GM04504 (cell line): ENCODE results near the gene EYA4.

Source experiments
- DNase-seq: peaks from one replicate; pipeline ENCODE4 v3.0.0-alpha.2; 2012; ENCODE audit warnings: low read depth

Gene EYA4

DNA sequence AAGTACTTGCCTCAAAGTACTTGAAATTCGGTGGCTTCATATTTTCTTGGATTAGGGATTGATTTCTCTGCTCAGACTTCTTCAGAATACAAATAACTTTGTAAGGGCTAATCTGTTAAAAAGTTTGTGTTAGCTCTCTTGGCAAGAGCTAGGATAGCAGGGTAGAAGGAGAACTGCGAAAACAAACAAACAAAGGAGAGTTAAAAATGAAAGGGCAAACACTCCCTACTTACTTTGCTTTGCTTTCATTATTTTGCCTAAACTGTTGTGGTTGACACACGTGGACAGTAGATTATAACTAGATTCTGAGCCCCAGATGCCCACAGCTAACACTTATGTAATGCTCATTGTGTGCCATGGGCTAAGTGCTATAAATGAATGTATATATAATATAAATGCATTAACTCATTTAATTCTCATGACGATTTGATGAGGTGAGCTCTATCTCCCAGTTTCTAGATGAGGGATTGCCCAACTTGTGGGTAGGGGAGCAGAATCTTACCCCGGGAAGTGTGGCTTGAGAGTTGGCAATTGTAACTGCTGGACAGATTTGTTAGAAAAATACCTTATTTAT, 48.7 kb downstream of the EYA4 start:
- DNase-seq: no peak

DNA sequence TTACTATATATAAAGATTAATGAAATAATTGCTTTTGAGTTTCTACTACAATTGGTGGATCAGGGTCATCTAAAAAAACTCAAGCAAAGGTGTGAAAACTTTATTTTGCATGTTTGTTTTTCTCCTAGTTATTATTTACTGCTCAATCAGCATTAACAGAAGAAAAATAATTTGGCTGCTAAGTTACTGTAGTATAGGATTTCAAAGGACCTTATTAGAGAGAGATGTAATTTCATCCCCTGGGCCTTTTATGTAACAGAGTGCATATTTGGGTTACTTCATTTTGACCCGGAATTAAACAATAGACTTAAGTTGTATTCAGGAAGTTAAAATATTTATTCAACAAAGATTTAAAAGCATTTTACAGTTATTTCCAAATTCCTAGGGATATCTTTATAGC, 49.8 kb downstream of the EYA4 start:
- no peak for DNase-seq

DNA sequence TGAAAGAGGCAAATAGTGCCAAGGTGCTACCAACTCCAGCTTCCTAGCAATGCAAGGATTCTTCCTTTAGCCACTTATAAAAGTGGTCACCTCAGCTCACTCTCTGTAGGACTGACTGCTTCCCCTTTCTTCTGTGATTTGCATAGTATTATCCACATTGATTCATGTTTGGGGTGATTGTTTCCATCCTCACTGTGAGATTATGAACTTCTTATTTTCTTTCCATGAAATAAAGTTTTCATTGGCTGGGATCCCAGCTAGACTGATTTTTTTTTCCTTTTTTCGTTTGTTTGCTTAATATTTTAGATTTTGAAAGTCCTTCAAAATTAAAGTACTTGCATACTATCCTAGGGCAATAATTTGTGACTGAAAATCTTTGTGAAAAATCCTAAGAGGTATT, 50.5 kb downstream of the EYA4 start:
- no peak for DNase-seq

DNA sequence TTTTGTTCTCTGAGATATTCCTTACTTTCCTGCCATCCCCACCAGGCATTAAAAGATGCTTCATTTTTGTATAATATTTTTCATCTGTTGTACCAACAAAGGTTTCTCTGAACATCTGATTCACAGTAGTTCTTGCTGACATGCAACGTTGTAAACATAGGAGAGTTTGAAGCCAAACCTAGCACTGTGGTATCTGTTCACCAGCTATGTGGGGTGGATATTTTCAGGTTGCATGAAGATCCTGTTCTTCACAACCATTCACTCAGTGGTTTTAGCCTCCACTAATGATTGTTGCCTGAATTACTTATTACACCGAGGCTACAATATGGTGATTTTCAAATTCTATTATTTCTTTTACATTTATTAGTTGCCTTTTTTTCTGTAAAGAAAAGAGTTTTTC, 56.5 kb downstream of the EYA4 start:
- no peak for DNase-seq

DNA sequence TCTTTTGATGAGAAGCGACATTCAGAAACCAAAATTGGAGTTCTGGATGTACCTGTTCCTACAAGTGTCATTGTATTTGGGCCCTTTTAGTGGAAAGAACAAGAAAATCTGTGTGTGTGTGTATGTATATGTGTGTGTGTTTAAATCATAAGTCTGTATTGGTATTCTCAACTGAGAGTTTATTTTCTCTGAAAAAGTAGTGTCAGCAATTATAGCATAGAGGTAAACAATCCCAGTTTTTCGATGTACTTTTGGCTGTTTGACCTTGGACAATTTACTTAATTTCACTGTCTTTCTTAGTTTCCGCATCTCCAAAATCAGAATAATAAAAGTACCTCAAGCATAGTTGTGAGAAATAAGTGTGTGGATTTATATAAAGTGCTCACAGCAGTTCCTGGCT, 57.2 kb downstream of the EYA4 start:
- no peak for DNase-seq

DNA sequence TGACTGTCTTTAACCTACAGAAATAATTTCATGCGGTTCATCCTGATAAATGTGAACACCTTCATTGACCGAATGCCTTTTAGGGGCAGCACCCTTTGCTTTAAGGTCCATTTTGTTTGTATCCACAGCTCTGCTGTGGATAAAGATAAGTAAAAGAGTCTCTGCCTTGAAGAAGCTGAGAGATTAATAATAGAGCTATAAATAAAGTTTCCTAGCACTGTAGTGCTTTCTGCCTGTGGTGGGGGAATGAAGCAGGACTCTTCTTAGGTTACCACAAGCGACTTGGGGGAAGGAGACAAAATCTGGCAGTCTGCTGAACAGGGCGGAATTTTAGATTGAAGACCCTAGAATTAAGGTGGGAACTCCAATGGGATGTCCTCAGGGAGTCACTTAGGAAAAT, 57.6 kb downstream of the EYA4 start:
- no peak for DNase-seq

DNA sequence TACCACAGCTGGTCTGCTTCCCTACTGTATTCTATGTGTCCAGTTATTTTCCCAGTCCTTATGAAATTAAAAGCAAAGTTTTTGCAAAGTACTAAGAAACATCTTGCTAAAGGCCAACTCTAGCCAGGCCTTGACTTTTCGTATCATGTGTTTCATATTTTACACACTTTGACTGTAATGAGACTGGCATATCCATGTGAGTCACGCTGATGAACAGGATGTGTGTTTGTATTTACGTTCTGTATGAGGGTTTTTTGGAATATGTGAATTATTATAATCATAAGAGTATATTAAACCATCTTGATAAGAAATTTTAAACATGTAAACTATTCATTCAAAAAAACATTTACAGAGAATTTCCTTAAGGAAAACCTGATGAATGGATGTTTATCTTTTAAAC, 59.7 kb downstream of the EYA4 start:
- DNase-seq: no peak

DNA sequence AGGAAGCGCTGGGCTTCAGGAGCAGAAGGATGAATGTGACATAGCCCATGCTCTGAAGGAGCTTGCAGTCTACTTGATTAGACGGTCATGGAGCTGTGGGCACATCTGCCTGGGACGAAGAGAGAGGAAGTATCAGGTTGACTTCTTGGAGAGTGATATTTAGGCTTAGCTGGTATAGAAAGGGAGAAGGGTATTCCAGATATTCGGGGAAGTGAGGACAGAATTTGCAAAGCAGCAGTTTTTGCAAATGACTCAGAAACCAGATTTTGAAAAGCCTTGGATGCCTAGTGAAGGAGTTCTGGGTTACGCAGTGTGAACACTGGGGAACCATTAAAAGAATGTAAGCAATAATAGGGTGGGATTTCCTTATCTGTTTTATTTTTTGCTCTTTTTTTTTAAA, 60.7 kb downstream of the EYA4 start:
- no peak for DNase-seq

DNA sequence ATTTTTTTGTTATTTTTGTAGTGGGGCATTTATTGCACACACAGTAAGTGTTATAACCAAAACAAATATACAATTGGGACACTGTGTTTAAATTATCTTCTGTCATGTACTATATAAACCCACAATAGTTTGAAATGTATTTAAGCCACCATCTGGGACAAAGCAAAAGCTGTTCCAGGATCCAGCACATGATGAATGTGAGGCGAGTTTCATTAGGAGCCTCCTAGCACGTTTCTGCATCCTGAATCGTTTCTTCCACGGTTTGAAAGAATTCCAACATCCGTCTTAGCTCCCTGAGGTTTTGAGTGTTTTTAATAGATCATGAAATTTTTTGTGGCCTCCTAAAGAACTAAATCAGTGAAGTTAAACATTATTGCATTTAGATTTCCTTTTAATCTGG, 65.8 kb downstream of the EYA4 start:
- DNase-seq: no peak

DNA sequence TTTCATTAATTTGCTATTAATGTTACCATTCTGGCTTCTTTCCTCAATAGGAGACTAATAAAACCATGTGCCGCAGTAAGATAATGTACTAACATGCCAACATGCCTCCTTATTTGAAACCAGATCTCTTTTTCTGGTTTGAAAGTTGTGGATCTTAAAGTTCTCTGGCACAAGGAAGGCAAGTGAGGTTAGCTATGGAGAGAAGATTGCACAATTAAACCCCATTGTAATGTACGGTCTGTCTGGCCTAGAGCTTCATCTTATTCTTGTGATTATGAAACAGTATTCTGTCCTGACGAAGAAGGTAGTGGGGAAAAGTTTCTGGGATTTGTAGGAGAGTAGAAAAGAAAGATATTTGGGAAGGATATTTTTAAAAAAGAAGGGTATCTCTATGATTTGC, 68.4 kb downstream of the EYA4 start:
- DNase-seq: no peak

DNA sequence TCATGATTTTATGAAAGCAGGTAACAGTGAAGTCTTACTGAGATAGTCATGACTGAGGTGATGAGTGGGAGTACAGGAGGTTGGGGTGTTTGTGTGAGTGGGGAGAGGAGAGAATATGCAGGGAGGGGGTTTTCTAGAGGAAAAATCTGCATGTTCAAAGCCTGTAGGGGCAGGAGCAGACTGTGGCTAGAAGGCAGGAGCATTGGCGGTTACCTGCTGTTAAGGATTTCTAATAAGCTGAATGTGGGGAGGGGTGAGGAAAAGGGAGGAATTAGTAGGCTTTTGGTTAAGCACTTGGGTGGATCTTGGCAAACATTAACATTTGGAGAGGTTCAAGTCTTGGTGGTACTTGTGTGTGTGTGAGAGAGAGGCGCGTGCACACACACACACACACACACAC, 70.8 kb downstream of the EYA4 start:
- no peak for DNase-seq

DNA sequence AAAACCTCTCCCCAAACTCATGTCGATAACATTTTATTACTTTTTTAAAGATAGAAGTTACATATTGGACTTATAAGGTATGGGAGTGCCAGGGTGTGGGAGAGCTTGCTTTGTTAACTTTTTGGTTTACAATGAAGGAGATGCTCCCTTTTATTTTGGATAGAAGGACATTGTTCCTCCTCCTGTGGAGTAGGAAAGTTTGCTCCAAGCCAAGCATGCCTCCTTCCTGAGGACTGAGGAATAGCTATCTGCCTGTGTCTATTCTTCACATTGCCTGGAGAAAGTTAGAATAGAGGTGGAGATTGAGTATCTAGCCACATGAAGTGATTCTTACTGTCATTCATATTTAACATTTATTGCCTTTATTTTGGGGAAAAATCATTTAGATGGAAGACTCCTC, 71.9 kb downstream of the EYA4 start:
- DNase-seq: no peak

DNA sequence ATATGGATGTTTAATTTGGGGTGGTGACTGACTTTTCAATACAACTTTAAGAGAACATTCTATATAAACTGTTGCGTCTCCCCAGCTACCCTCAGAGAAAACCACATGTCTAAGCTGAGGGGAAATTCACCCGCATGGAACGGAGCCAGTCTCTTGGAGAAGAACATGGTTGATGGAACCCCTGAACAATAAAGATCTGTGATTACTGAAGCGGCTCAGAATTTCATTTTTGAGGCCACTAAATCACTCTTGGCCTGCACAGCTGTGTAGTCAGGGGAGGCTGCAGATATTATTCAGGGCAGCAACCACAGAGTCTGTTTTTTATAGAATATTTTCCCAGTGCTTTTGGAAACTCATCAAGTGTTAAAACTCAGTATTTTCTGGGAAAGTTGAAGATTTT, 73.8 kb downstream of the EYA4 start:
- no peak for DNase-seq

DNA sequence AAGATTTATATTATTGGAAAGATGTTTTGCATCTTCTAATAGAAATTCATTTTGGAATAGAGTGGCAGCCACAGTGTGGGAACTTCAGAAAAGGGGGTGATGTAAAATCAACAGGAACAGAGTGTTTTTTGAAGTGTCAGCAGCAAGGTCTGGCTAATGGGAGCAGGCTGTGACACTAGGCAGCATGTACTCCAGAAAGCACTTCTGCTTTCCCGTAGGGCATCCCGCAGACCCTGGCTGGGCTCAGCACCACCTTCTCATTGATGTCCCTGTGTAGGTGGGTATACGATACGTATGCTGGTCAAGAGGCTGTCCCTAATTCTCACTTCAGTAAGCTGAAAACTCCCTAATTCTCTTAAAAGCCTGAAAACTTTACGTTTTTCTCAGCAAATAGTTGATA, 74.7 kb downstream of the EYA4 start:
- DNase-seq: no peak

DNA sequence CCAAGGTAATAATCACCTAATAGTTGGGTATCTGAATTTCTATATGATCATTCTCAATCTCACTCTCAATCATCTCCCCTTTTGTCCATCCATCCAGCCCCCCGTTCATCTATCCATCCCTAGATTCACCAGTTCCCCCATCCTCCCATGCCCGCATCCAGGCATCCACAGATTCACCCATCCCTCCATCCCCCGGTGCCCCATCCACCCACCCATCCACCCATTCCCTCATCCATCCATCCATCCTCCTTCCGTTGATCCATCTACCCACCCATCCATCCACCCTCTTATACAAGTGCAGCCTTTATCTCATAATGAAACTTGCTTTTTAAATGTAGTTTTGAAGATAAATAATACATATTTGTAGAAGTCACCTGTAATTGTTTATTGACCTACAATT, 76.5 kb downstream of the EYA4 start:
- DNase-seq: no peak

DNA sequence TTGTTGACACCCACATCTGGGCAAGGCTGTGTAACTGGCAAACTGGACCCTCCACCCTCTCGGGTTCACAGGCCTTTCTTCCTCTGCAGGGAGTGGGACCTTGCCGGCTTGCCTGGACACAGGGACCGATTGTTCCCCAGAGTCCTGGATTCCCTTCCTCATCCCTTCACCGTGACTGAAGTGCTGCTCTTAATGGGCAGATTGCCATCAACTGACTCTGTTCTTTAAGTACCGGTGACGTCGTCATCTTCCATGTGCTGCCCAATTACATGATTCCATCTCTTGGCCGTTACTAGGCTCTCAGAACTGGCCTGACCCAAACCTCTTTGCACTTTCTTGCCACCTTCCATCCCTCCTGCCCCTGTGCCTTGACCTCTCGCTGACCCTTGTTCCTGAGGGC, 85.4 kb downstream of the EYA4 start:
- DNase-seq: no peak

DNA sequence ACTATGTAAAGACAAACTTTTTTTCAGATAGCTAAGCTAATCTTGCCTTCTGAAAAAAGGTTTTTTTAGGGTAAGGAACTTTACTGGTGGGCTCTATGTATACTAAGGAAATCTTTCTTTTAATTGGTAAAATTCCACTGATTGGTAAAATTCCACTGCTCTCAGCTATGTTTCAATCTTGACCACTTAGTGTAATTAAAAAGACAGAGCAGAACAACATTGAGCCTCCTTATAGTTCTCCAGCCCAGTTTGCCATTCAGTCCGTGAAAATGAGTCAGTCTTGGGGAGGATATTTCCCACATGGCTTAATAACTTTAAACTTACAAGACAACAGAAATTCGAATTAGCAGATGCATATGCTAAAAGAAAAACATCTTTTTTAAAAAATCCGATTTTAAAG, 92.7 kb downstream of the EYA4 start:
- no peak for DNase-seq

DNA sequence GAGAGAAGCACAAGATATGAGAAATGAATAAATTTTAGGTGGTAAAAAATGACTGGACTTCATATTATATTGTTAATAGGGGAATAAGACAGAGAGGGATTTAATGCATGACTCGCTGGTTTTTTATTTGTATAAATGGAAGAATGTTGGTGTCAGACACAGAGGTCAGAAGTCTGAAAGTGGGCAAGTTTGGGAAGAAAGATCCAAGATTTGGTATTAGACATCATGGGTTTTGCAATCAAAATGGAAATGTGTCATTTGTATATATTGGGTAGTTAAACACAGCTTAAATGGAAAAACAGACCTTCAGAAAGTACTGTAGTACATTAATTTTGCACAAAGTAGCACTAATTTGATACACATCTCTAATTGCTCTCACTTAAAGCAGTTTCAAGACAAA, 96.2 kb downstream of the EYA4 start:
- no peak for DNase-seq

DNA sequence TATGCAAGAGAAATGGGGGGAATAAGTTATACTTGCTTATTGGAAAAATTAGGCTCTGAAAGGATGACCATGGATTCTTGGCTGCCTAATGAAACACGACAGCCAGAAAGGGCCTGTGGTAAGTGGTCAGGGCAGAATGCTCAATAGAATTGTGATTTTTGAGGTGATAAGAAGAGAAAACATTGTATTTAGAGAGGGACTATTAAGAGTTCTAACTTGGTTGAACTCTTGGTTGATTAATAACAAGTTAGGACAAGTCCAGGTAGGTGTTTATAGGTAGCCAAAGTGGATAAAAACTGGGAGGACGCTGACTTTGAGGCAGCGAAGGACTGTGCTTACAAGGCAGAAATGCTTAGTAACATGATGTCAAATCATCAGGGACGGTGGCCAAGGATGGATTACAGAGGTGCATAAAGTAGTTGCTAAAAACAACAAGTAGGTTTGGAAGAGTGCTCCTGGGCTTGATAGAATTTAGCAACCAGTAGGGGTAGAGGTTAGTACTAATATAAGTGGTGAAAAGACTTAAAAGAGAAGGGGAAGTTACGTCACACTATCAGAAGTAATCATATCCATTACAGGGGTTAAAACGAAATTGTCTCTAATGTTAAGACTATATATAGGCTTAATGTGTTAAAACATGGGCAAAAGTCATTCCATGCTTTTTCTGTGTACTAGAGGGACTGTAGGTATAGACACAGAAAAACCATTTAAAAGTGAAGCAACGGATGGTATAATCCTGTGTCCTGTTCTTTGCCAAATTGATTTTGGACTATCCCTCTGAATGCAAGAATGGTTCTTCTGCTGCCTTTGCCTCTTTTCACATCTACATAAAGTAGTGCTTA, 98.6 kb downstream of the EYA4 start:
- no peak for DNase-seq

DNA sequence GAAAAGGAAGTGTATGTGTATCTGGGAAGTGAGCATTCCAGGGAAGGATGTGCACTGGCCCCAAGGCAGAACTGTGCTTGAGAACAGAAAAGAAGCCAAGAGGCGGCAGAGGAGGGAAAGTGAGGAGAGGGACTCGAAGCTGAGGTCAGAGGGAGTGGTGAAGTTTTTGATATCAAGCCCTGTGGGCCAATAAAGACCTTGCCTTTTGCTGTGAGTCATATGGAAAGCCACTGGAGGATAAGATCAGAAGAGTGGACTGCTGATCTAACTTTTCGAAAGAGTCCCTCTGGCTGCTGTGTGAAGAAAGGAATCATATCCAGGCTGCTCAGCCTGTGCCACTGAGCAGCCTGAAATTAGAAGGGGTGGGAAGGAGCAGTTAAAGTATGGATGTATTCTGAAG, 99.4 kb downstream of the EYA4 start:
- no peak for DNase-seq

DNA sequence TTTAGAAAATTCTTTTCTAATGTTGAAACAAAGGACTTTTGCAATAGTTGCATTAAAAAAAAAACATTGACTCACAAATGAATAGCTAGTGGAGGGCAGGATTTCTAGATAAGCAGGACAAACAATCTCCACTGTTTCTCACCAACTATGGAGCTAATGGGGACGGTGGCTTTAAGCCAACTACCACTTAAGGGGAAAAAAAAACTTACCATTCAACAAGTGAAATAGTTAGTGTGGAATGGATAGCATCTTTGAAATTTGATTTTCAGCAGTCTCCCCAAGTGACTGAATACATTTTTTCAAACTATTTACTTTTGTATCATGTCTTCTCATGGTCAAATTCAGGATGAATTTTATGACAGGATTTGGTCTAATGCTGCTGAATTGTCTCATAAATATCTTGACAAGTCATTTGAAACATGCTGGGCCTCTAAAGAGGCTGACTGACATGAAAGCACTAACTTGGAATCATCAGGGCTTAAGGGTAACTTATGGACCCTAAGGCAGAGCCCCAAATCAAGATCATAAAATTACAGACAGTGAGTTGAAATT, 100.5 kb downstream of the EYA4 start:
- no peak for DNase-seq

DNA sequence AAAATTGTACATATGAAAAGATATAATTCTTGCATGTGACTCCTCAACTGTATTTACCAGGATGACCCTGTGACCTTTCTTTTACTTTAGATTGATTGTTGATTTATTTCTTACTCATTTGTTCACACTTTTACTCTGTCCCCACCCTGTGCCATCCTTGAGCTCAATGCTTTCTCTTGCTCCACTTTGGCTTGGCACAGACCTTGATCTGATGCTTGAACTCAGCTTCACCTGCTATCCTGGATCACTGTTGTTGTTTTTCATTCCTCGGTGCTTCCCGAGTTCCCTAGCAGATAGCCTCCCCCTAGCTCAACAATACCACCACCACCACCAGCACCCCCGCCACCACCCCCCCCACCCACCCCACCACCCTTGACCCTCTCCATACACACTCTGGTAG, 102.1 kb downstream of the EYA4 start:
- no peak for DNase-seq

DNA sequence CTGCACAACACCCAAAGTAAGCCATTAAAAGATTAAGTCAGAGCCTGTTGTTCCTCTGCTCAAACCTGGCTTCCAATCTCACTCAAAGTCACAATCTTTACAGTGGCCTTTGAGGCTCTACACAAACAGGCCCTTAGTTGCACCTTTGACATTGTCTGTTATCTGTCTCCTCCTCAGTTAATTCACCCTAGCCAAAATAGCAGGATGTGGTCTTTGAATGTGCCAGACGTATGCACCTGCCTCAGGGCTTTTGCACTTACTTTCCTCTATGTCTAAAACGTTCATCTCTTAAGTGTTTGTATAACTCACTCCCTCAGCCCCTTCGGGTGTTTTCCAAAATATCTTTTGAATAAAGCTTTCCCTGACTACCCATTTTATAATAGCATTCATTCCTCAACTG, 107.7 kb downstream of the EYA4 start:
- DNase-seq: no peak

DNA sequence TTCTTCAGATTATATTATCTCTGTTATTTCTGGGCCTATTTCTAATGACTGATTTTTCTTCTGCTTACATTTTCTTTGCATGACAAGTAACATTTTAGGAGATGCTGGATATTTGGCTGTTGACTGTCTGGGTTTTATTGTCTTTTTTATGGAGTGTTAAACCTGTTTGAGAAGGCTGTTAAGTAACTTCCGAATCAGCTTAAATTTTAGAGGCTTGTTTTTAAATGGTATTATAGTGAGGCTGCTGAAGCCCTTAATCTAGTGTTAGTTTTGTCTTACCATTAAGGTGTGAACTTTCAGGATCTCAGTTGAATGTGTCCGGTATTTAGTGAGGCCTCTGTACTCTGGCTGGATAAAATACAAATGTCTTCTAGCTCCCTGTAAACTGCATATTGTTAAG, 109.8 kb downstream of the EYA4 start:
- DNase-seq: no peak
